Activated CD4-positive, alpha-beta T cell treated with anti-CD3 and anti-CD28 coated beads, Interleukin-2, amount 50 U/mL, for 1 hour (primary cell): ENCODE results near the gene NBL1.

Source experiments
- DNase-seq: peaks from one replicate; pipeline ENCODE4 v3.0.0-alpha.2; 2020

NBL1 gene

DNA sequence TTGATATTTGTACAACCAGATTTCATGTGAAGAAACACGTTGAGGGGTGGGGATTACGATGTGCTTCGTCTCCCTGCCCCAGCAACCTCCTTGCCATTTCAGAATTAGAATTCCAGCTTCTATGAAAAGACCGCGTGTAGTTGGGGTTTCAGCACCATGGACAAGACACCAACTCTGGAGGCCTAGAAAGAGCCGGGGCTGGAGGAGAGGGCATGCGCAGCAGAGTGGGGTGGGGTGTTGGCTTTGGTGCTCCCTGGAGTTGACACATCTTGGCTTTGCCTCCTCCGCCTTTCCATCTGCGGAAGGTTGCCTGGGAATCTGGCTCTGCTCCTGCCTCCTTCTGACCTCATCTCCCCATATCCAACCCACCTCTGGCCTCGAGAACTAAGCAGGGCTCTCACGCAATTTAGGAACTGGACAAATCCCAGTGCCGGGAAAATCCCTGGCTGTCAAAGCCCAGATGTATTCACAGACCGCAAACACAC, 32.4 kb downstream of the NBL1 start:
- no peak for DNase-seq

DNA sequence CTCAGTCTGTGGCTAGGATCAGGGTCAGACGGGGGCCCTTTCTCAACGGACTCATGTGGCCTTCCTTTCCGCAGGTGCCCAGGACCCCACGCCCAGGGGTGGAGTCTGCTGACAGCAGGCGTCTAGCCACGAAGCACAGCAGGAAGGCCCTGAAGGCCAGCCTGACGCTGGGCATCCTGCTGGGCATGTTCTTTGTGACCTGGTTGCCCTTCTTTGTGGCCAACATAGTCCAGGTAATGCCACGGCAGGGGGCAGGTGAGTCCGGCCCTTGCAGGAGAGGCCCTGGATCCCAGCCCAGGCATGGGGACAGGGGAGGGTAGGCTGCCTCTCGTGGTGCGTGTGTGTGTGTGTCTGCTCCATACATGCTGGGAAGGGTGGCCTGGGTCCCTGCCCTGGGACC, 34.4 kb downstream of the NBL1 start:
- DNase-seq = no peak

DNA sequence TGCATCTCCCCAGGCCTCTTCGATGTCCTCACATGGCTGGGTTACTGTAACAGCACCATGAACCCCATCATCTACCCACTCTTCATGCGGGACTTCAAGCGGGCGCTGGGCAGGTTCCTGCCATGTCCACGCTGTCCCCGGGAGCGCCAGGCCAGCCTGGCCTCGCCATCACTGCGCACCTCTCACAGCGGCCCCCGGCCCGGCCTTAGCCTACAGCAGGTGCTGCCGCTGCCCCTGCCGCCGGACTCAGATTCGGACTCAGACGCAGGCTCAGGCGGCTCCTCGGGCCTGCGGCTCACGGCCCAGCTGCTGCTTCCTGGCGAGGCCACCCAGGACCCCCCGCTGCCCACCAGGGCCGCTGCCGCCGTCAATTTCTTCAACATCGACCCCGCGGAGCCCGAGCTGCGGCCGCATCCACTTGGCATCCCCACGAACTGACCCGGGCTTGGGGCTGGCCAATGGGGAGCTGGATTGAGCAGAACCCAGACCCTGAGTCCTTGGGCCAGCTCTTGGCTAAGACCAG, 34.9 kb downstream of the NBL1 start:
- no peak for DNase-seq

DNA sequence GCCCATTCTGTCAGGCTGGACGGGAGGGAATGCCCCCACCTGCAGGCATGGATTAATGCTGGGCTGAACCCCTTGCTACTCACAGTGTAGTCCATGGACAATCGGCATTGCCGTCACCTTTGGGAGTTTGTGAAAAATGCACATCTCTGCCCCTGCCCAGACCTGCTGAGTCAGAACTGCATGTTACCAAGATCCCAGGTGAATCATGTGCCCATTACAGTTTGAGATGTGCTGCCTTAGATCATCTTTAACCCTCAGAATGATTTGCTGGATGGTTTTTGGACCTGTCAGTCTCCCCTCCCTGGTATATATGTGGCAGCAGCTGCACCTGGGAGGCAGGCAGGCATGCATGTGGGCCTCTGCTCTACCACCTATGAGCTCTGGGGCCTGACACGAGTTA, 35.6 kb downstream of the NBL1 start:
- DNase-seq = no peak

DNA sequence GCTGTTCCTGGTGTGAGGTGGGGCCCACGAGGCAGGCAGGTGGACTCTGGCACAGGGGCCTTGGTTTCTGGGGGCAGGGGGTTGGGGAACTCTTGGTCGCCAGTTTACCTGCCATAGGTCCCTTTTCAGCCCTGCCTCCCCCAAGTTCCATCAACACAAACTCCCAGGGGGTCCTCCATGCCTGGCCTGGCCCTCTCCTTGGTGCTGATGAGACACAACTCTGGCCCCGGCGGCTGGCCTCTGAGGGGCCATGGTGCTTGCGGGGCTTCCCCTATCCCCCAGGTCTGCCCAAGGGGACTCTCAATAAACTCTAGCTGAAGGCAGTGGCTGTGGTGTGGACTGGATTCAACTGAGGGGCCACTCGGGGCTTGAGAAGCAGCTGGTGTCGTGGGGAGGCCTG, 36.5 kb downstream of the NBL1 start:
- no peak for DNase-seq

DNA sequence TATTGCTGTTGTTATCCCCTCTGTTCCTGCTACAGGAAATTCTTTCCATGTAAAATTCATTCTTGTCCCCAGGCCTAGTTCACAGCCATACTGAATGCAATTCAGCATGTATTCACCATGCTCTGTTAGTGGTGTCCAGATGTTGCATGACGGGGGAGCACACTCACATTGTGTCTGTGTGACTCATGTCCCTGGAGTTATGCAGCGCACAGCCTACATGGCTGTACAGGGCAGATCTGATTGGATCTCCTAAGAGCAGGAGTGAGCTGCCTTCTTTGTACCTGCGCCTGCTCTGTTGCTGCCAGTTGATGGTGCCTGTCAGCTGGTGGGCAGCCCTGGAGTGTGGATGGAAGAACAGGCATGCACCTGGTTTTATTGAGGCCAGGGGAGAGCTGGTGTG, 38.1 kb downstream of the NBL1 start:
- no peak for DNase-seq

DNA sequence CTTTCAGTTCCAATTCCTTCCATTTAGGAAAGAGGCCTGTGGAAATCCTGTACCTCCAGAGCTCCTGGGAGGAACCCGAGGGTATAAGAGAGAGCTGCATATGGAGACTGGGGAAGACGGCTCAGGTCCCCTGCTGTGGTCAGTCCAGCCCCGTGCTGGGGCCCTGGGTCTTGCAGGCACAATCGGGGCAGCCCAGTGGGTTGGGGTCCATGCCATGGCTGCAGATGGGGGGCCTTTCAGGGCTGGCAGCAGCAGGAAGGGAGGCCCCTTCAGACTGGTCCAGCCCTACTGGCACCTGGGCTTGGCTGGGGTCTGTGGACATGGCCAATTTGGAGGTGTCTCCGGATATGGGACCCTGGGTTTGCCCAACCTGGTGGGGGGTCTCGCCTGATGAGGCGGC, 38.8 kb downstream of the NBL1 start:
- no peak for DNase-seq

DNA sequence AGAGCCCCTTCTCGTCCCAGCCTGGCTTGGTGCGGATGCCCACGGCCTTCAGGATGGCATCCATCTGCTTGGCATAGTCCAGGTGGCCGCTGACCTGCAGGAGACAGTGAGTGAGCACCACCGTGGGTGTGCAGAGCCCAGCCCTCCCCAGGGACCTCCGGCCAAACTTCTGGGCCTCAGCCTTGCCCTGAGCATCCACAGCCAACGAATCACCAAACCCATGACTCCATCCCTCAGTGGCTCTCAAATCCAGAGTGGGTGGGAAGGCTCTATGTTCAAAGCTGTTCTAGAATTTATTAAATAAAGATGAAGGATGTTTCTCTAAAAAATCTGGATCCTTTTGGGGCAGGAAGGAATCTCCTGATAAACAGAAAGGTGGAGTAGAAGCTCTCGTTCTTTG, 39.2 kb downstream of the NBL1 start:
- no peak for DNase-seq

DNA sequence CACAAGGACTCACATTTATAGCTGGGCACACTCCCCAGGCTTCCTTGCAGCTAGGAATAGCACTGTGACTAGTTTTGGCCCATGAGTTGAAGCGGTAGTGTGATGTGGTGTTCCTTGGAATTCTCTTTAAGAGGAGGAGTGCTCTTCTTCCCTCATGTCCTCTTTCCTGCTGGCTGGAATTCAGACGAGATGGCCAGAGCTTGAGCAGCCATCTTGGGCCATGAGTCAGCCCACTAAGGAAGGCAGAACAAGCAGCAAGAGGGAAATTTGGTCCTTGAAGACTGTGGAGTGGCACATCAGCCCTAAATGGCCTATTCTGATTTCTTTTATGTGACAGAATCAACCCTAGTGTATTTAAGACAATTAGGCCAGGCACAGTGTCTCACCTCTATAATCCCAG, 40.6 kb downstream of the NBL1 start:
- no peak for DNase-seq

DNA sequence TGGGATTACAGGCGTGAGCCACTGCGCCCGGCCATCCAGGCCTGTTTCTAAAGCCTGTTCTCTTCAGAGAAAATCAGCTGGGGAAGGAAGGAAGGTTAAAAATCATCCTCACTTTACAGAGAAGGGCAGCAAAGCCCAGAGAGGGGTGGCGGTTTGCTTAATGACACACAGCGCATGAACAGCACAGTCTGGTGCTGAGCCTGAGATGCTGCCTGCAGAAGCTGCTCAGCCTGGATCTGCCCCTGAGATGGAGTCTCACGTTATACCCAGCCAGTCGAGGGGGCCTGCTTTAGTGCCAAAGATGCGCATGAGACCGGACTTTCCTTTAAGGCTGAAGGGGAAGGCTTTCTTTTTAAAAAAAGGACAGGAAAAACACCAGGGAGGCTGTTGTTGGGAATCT, 41.9 kb downstream of the NBL1 start:
- no peak for DNase-seq

DNA sequence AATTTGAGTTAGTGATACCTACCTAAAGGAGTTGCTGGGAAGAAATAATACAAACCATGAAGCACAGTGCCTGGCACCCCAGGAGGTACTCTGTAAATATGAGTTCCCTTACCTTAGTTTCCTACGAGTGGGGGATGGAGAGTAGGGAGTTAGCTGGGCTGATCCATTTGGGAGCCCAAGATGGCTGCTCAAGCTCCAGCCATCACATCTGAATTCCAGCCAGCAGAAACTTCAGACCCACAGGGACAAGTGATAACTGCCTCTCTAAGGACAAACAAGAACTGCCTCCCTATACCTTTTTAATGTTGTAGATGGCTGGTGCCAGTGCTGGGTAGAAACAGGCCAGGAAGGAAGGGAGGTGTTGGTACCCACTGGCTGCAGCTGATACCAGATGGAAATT, 43.3 kb downstream of the NBL1 start:
- no peak for DNase-seq

DNA sequence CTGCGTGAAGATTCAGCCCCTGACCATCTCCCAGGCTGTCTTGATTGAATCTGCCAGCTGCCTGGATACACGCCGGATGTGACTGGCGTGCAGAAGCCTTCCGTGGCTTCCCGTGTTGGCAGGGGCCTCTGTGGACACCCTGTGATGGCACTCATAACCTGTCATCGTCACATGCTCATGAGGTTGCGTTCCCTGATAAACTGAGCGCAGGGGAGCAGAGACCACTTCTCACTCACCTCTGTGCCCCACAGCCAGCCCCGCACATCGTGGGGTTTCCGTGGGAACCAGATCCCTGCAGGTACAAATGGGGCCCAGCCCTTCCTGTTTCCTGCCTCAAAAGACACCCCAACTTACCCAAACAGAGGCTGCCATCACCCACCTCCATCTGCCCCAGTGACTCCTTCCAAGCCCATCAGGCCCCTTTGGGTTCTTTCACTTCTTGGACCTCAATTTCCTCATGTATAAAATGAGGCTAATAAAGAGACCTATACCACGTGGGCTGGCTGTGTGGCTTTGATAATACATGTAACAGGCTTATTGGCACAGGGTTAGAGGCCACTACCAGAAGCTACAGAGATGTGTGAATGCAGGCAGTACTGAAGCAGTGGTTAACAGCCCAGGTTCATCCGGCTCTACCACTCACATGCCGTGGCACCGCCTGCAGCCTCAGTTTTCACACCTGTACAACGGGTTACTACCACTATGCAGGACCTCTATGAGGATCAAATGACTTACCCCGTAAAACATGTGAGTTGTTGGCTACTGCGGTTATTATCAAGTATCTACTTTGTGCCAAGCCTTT, 44.1 kb downstream of the NBL1 start:
- peak; percentile 43 for DNase-seq

DNA sequence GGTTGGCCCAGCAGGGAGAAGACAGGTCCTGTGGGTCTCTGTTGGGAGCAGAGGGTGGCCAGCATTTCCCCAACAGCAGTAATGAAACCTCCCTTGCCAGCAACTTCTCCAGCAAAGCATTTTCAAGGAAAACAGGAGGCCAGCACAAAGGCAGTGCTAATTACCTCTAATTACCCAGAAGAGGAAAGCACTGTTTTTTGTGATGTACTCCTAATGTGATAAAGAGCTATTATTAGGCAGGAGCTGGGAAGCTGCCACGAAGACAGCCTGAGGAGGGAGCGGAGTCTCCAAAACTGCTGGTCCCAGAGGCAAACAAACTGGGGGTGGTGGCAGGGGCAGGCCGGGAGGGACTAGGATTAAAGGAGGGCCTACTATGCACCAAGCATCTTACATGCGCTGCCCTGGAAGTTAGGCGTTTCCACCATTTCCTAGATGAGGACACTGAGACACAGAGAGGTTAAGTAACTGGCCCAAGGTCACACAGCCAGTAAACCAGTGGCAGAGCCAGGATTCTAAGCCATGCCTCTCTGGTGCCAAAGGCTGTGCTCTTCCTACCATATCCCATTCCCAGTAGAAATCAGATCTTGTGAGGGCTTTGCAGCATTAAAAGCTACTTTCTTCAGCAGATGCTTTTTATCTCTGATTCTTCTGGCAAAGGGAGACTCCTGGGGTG, 45.1 kb downstream of the NBL1 start:
- no peak for DNase-seq

DNA sequence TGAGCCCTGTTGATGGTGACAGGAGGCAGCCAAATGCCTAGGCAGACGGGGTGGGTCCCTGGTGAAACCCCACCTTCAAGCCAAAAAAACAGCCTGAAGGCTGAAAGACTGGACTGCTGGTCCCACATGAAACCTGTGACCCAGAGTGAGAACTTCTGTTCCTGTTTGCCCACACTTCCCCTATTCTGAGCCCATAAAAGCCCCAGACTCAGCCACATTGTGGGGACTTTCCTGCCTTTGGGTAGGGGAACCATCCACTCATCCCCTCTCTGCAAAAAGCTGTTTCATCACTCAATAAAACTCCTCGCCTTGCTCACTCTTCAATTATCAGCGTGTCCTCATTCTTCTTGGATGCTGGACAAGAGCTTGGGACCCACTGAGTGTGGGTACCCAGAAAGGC, 45.7 kb downstream of the NBL1 start:
- no peak for DNase-seq

DNA sequence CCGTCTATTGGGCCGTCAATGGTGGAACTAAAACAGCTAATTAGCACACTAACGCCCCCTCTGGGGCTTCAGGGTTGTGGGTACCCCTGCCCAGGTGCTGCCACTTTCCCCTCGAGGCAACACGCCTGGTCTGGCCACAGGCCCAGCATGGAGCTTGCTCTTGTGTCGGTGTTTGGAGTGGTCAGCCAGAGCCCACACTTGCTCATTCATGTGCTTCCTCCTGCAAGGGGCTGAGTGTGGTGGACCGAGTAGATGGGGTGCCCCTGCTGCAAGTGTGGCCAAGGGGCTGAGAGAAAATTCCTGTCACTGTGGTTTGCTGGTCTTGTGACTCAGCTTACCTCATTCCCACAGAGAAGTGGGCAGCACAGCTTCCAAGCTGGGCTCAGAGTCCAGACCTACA, 46.2 kb downstream of the NBL1 start:
- DNase-seq = no peak

DNA sequence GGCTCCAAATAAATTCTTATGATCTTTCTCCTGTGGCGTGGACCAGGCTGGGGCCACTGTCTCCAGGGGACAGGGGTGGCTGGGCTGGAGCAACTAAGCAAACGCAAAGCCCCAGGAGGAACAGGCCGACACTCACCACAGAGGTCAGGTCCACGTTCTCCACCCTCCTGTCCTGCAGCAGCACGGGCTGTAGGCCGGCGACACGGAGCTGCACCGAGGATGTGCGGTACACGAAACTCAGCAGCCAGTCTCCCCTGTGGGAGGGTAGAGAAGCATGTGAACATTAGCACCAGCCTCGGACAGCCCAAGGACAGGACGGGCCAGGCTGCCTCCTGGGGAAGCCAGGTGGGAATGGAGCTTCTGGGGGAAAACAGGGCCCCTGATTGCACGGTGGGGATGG, 50.2 kb downstream of the NBL1 start:
- DNase-seq = no peak

DNA sequence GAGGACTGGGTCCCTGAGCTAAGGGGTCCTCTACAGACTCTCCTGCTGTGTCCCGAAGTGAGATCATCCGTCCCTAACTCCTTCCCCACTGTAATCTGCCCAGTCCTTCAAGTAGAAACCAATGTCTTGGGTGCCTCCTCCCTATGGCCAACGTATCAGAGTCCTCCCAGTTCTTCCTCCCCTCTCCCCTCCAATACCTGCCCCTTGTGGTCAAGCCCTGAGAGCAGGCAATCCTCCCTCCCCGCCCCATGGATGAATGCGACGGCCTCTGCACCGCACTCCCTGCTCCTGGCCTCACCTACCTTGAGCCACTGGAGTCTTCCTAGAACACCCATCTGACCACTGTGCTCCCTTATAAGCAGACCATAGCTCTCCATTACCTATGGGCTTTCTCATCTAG, 51.7 kb downstream of the NBL1 start:
- DNase-seq = no peak

DNA sequence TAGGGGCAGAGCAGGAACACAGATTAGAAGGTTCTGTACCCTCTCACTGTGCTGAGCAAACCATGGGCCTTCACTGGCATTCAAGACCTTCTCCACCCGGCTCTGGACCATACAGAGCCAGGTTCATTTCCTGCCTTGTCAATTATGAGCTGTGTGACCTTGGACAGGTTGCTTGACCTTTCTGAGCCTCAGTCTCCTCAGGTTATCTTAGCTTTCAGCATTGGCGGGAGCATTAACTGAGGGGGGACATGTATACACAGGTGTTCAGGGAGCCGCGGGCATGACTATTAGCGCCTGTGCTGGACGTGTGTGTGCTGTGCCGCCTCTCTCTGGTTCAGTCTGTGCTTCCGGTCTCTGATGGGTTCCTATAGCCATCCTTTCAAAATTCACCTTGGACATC, 52.7 kb downstream of the NBL1 start:
- no peak for DNase-seq

DNA sequence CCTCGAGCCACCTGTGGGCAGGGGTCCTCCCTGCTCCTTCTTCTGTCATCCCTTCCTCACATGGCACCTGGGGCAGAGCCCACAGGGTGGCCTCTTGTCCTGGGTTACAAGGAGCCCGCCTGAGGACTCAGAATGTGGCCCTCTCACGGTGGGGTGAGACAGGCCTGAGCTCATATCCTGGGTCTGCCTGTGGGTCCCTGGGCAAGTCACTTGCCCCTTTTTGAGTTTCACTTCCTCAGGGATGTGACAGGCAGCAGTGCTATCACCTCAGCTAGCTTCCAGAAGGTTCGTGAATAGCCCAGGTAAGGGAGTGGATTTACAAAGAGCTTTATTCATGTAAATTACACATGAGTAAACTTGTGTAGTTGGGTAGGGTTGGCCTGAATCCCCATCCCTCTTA, 54.1 kb downstream of the NBL1 start:
- no peak for DNase-seq

DNA sequence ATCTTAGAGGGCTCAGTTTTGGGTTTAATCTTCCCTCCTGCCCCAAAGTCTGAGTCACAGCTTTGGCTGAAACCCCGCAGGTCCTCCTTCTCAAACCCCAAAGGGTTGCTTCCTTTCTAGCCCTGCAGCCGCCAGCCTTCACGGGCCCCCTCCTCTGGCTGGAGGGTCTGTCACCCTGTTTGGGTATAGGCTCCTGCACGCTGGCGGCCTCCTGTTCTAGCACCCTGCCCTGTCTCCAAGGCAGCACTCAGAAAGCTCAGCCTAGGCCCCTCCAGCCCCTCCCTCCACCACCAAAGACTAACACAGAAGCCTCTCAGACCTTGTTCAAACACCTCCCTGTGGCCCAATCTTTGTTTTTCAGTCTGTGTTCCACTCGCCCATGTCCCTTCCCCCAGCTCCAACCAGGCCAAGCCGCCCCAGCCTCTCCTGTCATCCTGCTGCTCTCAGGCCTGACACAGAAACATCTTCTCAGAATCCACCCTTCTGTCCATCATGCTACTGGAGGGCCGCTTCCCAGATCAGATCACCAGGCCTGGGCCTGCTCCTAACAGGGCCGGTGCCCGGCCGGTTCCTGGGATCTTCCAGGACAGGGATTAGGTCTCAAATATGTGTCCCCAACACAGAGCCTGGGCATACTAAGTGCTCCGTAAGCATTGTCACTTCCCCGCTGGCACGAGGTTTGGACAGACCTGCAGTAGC, 56.1 kb downstream of the NBL1 start:
- no peak for DNase-seq

DNA sequence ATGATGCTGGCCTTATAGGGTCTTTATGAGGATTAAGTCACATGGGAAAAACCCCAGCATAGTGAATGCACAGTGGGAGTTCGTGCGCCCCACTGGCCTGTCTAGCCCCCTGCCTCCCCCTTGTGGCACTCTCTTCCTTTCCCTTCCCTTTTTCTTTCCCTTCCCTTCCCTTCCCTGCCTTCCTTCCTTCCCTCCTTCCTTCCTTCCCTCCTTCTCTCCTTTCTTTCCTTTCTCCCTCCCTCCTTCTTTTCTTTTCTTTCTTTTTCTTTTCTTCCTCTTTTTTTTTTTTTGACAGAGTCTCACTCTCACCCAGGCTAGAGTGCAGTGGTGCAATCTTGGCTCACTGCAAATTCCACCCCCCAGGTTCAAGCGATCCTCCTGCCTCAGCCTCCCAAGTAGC, 59.2 kb downstream of the NBL1 start:
- DNase-seq = no peak

DNA sequence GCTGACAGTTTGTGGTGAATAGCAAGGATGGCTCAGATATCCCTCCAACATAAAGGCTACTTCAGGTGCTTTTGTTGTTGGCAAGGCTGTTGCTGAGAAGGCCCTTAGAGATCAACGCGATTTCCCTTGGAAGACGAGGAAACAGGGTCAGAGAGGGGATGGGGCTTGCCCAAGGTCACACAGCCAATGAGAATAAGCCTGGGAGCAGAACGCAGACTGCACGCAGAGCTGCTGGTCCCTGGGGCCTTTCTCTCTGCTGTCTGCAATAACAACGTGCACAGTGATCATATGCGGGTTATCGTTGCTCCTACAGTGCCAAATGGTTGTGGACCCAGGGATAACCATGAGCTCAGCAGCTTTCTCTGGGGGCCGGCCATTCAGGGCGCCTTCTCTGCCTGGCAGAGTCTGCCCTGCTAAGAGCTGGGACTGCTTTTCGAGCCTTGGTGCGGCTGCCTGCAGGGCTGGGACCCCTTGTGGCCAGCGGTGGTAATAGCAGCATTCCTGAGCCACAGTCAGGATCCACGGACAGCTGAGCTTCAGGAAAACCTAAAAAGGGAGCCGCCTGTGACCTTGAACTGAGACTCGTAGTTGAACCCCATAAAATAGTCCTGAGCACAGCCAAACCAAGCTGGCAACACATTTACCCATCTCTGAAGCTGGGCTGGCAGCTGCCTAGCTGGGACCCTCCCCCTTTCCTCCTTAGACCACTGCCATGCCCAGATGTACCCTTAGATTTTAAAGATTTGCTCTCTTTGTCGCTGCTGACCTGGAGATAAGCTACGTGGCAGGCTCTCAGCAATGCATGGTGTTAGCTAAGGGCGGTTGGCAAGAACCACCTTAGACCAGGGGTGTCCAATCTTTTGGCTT, 60.4 kb downstream of the NBL1 start:
- DNase-seq = peak; percentile 63

DNA sequence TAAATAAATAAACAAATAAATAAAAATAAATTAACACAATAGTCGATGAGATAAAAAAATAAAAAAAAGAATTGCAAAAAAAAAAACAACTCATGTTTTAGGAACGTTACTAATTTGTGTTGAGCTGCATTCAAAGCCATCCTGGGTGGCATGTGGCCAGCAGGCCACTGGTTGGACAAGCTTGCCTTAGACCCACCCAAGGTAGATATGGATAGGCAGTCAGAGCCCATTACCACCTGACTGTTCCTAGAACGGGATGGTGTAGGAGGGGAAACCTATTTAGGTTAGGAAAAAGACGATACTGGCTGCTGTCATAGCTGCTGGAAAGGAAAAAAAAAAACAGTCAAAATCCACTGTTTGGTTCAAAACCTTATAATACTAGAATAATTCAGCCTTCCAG, 61.4 kb downstream of the NBL1 start:
- no peak for DNase-seq
